Keratinocyte (primary cell): ENCODE measurements around the gene GUCY1A1. TPM values are rescaled to one million over a fixed set of nuclear protein-coding genes. Genes with fewer than 3 reads are reported as not detected.

Source experiments
- DNase-seq: peaks from one replicate; pipeline ENCODE4 v3.0.0-alpha.2; 2011; ENCODE audit warnings: low read depth, missing footprints, low spot score
- FAIRE-seq: peaks from 2 replicates; lab custom pipeline; 2011; peaks lifted over from hg19 to GRCh38; lab: Jason Lieb, UNC
- H2AFZ ChIP-seq: 2 replicates; pipeline ENCODE4 v1.6.0; 2012; ENCODE audit warnings: low read length, control low read depth, inconsistent platforms; ENCODE audit not compliant: control insufficient read depth
- H3K27ac ChIP-seq: 2 replicates; pipeline ENCODE4 v1.5.1; 2011; ENCODE audit warnings: low read length; ENCODE audit not compliant: control insufficient read depth, insufficient read depth
- H3K27me3 ChIP-seq: 3 replicates; pipeline ENCODE4 v1.6.0; 2011; ENCODE audit warnings: low read length; ENCODE audit not compliant: control insufficient read depth, insufficient read depth; ENCODE audit errors: extremely low read depth
- H3K36me3 ChIP-seq, 2 experiments: 2 replicates in 1 of 2; 3 replicates in 1 of 2; pipeline ENCODE4 v1.5.1; 2011; ENCODE audit warnings: low read length in 2 of 2, mild to moderate bottlenecking in 1 of 2; ENCODE audit not compliant: control insufficient read depth in 2 of 2, insufficient read depth in 2 of 2; ENCODE audit errors: extremely low read depth in 1 of 2
- H3K4me1 ChIP-seq: 3 replicates; pipeline ENCODE4 v1.5.1; 2011; ENCODE audit warnings: low read length; ENCODE audit not compliant: control insufficient read depth, insufficient read depth; ENCODE audit errors: extremely low read depth
- H3K4me2 ChIP-seq: 3 replicates; pipeline ENCODE4 v1.6.0; 2011; ENCODE audit warnings: low read depth, low read length; ENCODE audit not compliant: control insufficient read depth, insufficient read depth; ENCODE audit errors: extremely low read depth
- H3K4me3 ChIP-seq, 3 experiments: fragments of 200-600 bp in 1 of 3; sonication (generic) in 1 of 3; 2 replicates in 2 of 3; 3 replicates in 1 of 3; pipeline ENCODE4 v1.5.1; 2011 to 2016; ENCODE audit warnings: low read length in 3 of 3, mild to moderate bottlenecking in 3 of 3, control low read depth in 2 of 3, inconsistent platforms in 1 of 3, low read depth in 1 of 3, mixed read lengths in 1 of 3, mixed run types in 1 of 3, moderate library complexity in 1 of 3; ENCODE audit not compliant: control insufficient read depth in 2 of 3, insufficient read depth in 2 of 3; ENCODE audit errors: extremely low read depth in 1 of 3
- H3K79me2 ChIP-seq: 2 replicates; pipeline ENCODE4 v1.6.0; 2012; ENCODE audit warnings: low read length; ENCODE audit not compliant: control insufficient read depth, insufficient read depth
- H3K9ac ChIP-seq: 3 replicates; pipeline ENCODE4 v1.6.0; 2011; ENCODE audit warnings: low read length; ENCODE audit not compliant: control insufficient read depth, insufficient read depth; ENCODE audit errors: extremely low read depth
- H3K9me1 ChIP-seq: 3 replicates; pipeline ENCODE4 v1.6.0; 2011; ENCODE audit warnings: low read length; ENCODE audit not compliant: control insufficient read depth, insufficient read depth; ENCODE audit errors: extremely low read depth
- H3K9me3 ChIP-seq: 2 replicates; pipeline ENCODE4 v1.5.1; 2012; ENCODE audit warnings: low read depth, low read length; ENCODE audit not compliant: control insufficient read depth
- H4K20me1 ChIP-seq: 3 replicates; pipeline ENCODE4 v1.6.0; 2011; ENCODE audit warnings: low read length; ENCODE audit not compliant: control insufficient read depth, insufficient read depth; ENCODE audit errors: extremely low read depth
- CTCF ChIP-seq, 3 experiments: IDR thresholded peaks in 1 of 3; conservative IDR thresholded peaks in 1 of 3; optimal IDR thresholded peaks in 1 of 3; 2 replicates in 2 of 3; 3 replicates in 1 of 3; pipeline versions ENCODE3 to v1.5.1; 2011; ENCODE audit warnings: low read length in 3 of 3, mild to moderate bottlenecking in 3 of 3, moderate library complexity in 2 of 3, control low read depth in 1 of 3, inconsistent platforms in 1 of 3; ENCODE audit not compliant: insufficient read depth in 2 of 3; ENCODE audit errors: extremely low read depth in 1 of 3
- EZH2 ChIP-seq: IDR thresholded peaks from one replicate; pipeline ENCODE4 v1.6.1; 2012; ENCODE audit warnings: inconsistent platforms, mild to moderate bottlenecking, low read length, moderate library complexity
- dilution Hi-C: fragments of 300-500 bp; cut with MboI; formaldehyde crosslinking; loops from one replicate; pipeline ENCODE4 v1.7.0; 2020; ENCODE audit warnings: low sequenced_read_pairs; ENCODE audit not compliant: extremely low pct_ligation_motif_present
- polyA plus RNA-seq, 5 experiments: library from polyadenylated mRNA; depleted of rRNA in 3 of 5; stranded (reverse) in 3 of 5; stranded (forward) in 1 of 5; unstranded in 1 of 5; fragments of >200 nt; gene quantifications; 1 replicate in 1 of 5; 2 replicates in 3 of 5; 3 replicates in 1 of 5; pipeline versions ENCODE4 v1.2.1 to v1.2.3, GENCODE V29; 2011 to 2012; ENCODE audit warnings: missing spikeins in 2 of 5, low read depth in 1 of 5, low replicate concordance in 1 of 5

Gene GUCY1A1
- polyA plus RNA-seq, 1 donor (not counting 4 experiments of a cell fraction or from before 2014, with no cell fraction given), result 0.05 TPM

GRCh38 chr4:155696226-155696625 lies 29.6 kb downstream of the GUCY1A1 start:
- no peaks in the 10 kb centered on the region for H4K20me1 ChIP-seq
- FAIRE-seq, result no peak

GRCh38 chr4:155696726-155697125 lies 30.1 kb downstream of the GUCY1A1 start:
- Histone ChIP-seq H3K36me3 (no peaks in the 10 kb centered on the region), H3K27ac (no peak overlapping the region), H3K9me3 (no peaks in the 10 kb centered on the region), H3K4me1 (no peaks in the 10 kb centered on the region), H2AFZ (no peak overlapping the region), H3K27me3 (no peaks in the 10 kb centered on the region), H3K9me1 (no peaks in the 10 kb centered on the region), H3K4me3 (no peak overlapping the region), H3K9ac (no peak overlapping the region), H4K20me1 (no peaks in the 10 kb centered on the region), H3K79me2 (no peaks in the 10 kb centered on the region), H3K4me2 (no peak overlapping the region)
- dilution Hi-C loops, result no loop called here
- DNase-seq (no peak), FAIRE-seq (no peak)
- no peak for TF ChIP-seq EZH2
- no peak for TF ChIP-seq CTCF (optimal IDR thresholded peaks at IDR 0.05 in 1 of 3, IDR thresholded peaks at IDR 0.05 in 1 of 3, conservative IDR thresholded peaks at IDR 0.05 in 1 of 3; ENCODE audit: extremely low read depth in 1 of 3, insufficient read depth in 2 of 3, low read length in 3 of 3)

More at GRCh38 chr4:155696226-155696625, 29.6 kb downstream of the GUCY1A1 start:
- Histone ChIP-seq H3K79me2 (no peaks in the 10 kb centered on the region), H3K4me2 (no peak overlapping the region), H2AFZ (no peak overlapping the region), H3K4me3 (no peak overlapping the region), H3K4me1 (no peaks in the 10 kb centered on the region), H3K36me3 (no peaks in the 10 kb centered on the region), H3K9me1 (no peaks in the 10 kb centered on the region), H3K9ac (no peak overlapping the region), H3K27me3 (no peaks in the 10 kb centered on the region), H3K27ac (no peak overlapping the region), H3K9me3 (no peaks in the 10 kb centered on the region)
- dilution Hi-C loops, result no loop called here
- DNase-seq, result no peak
- TF ChIP-seq EZH2, result no peak
- TF ChIP-seq CTCF (optimal IDR thresholded peaks at IDR 0.05 in 1 of 3, IDR thresholded peaks at IDR 0.05 in 1 of 3, conservative IDR thresholded peaks at IDR 0.05 in 1 of 3; ENCODE audit: extremely low read depth in 1 of 3, insufficient read depth in 2 of 3, low read length in 3 of 3), result no peak
